ENCODE measurements around the gene PSMA1. TPM values are rescaled to one million over a fixed set of nuclear protein-coding genes. Genes with fewer than 3 reads are reported as not detected.
A peak's percentile ranks its signal among the peaks of the same experiment; 100 is the strongest.
"Not testable (repeated sequence)": the region's sequence is repeated elsewhere in the genome, so short reads cannot be mapped to it uniquely, and the experiment has no call there.

PSMA1 gene
- total RNA-seq, result 334 and 344 TPM in 2 replicates

DNA sequence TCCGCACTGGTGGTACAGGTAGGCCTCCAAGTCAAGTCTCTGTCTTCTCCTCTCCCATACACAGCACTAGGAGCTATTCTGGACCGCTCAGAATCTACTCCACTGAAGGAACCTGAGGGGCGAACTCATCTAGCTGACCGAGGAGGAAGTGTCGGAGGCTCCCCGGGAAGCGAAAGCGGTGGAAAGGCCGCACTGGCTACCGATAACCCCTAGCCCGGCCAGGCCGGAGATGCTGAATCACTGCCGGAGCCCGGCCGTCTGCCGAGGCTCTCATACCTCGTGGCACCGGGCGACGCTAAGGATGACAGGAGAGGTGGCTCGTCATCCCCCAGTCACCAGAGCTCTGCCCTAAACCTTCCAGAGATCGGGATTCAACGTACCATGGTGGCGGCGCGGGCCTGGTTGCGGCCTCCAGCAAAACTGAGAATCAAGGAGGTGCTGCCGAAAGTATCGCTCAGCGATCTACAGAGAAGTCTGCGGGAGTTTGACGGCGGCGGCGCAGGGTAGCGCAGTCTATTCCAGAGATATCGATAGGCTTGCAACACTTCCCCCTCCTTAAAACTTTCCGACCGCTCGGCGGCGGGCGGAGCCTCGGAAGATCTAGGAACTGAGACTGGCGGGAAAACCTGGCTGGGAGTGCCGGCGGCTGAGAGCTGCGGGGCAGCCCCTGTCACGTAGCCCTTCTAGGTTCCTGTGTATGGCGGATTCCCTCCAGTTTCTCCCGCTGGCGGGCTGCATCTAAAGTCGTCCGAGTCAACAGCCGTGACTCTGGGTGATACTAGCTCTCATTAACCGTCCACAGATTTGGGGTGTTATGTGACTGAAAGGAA lies at the start of gene PSMA1:
Gene PSMA1, minus strand, starts transcription at position 470 of the 830 bp plus-strand sequence. Its CDS starts 87 bp downstream, at position 383.
- no peaks in the 10 kb centered on the region for H3K27me3 Mint-ChIP-seq
- intact Hi-C loops (cut with micrococcal nuclease), result loop anchor here (1.0 to 10.0 kb wide), 9 partner anchors 17 to 555 kb away; partner anchors contain the start of gene CALCB
- peak within 1 kb of the TSS; percentile 96 for H3K4me3 Mint-ChIP-seq
- peak within 1 kb of the TSS; percentile 98 for H3K27ac Mint-ChIP-seq
- DNase-seq, result peak; percentile 98
- no peaks in the 10 kb centered on the region for H3K9me3 Mint-ChIP-seq
- H3K36me3 Mint-ChIP-seq (ENCODE audit: low read depth), result peaks cover 33% of the 10 kb centered on the region
- peaks cover 22% of the 10 kb centered on the region for H3K4me1 Mint-ChIP-seq

GRCh38 chr11:14569516-14569915 lies 49.3 kb upstream of the PSMA1 start:
- peak overlapping the region; percentile 7 for H3K4me3 Mint-ChIP-seq
- intact Hi-C loops (cut with micrococcal nuclease); H3K27ac Mint-ChIP-seq; H3K27me3 Mint-ChIP-seq: not testable (repeated sequence)
- H3K9me3 Mint-ChIP-seq, result peaks cover 27% of the 10 kb centered on the region
- H3K4me1 Mint-ChIP-seq, result peaks cover 57% of the 10 kb centered on the region
- peak; percentile 75 for DNase-seq
- peaks cover 91% of the 10 kb centered on the region for H3K36me3 Mint-ChIP-seq (ENCODE audit: low read depth)

DNA sequence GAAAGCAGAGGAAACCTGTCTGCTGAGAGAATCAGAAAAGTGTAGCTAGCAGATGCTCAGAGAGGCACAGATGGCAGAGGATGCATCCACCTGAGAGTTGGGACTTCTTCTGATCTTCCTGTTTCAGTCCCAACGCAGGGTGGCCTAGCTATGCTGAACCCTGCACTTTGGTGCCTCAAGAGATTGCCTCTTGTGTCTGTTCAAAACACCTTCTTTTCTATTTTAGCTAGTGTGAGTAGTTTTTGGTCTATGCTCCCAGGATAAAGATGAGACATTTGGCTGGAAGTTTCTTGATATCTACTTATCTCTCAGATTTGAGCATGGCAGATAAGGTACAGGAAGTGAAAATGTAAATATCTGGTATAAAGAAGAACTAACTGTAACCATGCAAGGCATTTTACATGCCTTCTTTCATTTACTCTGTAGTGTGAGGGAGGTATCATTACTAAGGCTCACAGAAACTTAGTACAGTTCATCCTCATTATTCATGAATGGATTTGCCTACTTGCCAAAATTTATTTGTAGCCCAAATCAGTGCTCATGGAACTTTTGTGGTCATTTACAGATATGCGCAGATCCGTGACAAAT lies 47.0 kb upstream of the PSMA1 start:
- intact Hi-C loops (cut with micrococcal nuclease), result no loop called here
- Mint-ChIP-seq H3K9me3 (peaks cover 21% of the 10 kb centered on the region), H3K36me3 (ENCODE audit: low read depth) (peaks cover 82% of the 10 kb centered on the region), H3K27me3 (no peaks in the 10 kb centered on the region), H3K27ac (no peak overlapping the region), H3K4me1 (peaks cover 53% of the 10 kb centered on the region), H3K4me3 (no peak overlapping the region)
- no peak for DNase-seq

DNA sequence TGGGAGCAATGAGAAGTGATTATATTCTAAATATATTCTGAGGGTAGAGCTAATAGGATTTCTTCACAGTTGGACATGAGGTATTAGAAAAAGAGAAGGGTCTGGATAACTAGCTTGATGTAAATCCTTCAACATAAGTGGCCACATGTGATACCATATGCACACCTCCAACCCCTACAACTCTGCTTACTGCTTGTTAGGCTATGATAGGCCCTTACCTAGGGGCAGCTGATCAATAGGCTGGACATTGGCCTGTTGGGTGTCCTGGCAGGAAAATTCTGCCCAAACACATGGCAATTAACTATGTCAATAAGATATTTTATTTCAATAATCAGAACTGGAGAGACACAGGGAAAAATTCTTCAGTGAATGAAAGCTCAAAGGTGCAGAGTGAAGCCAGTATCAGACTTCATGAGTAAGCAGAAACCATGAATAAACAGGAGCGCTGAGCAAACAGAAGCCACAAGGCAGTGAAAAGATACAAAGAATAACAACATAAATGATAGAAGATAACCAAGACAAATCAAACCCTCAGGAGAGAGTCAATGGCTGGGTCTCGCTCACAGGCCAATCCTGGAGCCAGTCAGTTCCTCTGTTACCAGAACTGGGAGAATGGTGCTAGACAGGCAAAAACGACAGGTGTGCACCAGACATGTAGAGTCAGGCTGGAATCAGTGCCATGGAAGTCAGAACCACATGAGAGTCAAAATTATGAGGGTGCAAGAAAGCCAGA lies 46.3 kb upstream of the PSMA1 start:
- Mint-ChIP-seq H3K36me3 (ENCODE audit: low read depth) (peaks cover 81% of the 10 kb centered on the region), H3K4me3 (no peak overlapping the region), H3K27me3 (no peaks in the 10 kb centered on the region), H3K9me3 (peaks cover 14% of the 10 kb centered on the region), H3K27ac (no peak overlapping the region), H3K4me1 (peaks cover 58% of the 10 kb centered on the region)
- DNase-seq, result no peak
- intact Hi-C loops (cut with micrococcal nuclease), result no loop called here

- no peaks in the 10 kb centered on the region for H3K27me3 Mint-ChIP-seq
- H3K36me3 Mint-ChIP-seq (ENCODE audit: low read depth), result peaks cover 76% of the 10 kb centered on the region
- DNase-seq, result no peak
- peaks cover 63% of the 10 kb centered on the region for H3K4me1 Mint-ChIP-seq
- intact Hi-C loops (cut with micrococcal nuclease), result no loop called here
- H3K9me3 Mint-ChIP-seq, result peaks cover 13% of the 10 kb centered on the region
- no peak overlapping the region for H3K27ac Mint-ChIP-seq
- H3K4me3 Mint-ChIP-seq, result no peak overlapping the region
Observed at GRCh38 chr11:14565845-14566244, 45.7 kb upstream of the PSMA1 start.

GRCh38 chr11:14555818-14556217 lies 35.6 kb upstream of the PSMA1 start:
- H3K36me3 Mint-ChIP-seq (ENCODE audit: low read depth), result peaks cover 48% of the 10 kb centered on the region
- H3K27me3 Mint-ChIP-seq, result no peaks in the 10 kb centered on the region

GRCh38 chr11:14554959-14555358 lies 34.8 kb upstream of the PSMA1 start:
- H3K36me3 Mint-ChIP-seq (ENCODE audit: low read depth), result peaks cover 46% of the 10 kb centered on the region
- H3K4me1 Mint-ChIP-seq, result peaks cover 52% of the 10 kb centered on the region
- H3K4me3 Mint-ChIP-seq, result peak overlapping the region; percentile 51
- intact Hi-C loops (cut with micrococcal nuclease), result loop anchor here (1.0 kb wide), 1 partner anchor 11 kb away; no protein-coding TSS in a partner anchor
- H3K27me3 Mint-ChIP-seq, result no peaks in the 10 kb centered on the region
- peaks cover 7% of the 10 kb centered on the region for H3K9me3 Mint-ChIP-seq
- peak overlapping the region; percentile 56 for H3K27ac Mint-ChIP-seq
- DNase-seq, result peak; percentile 83

More at GRCh38 chr11:14555818-14556217, 35.6 kb upstream of the PSMA1 start:
- intact Hi-C loops (cut with micrococcal nuclease), result loop anchor here (1.0 kb wide), 1 partner anchor 12 kb away; no protein-coding TSS in a partner anchor
- Mint-ChIP-seq H3K4me3 (peak overlapping the region; percentile 72), H3K9me3 (peaks cover 7% of the 10 kb centered on the region), H3K27ac (peak overlapping the region; percentile 92), H3K4me1 (peaks cover 54% of the 10 kb centered on the region)
- DNase-seq, result no peak

- Mint-ChIP-seq H3K27ac (no peak overlapping the region), H3K4me1 (peaks cover 42% of the 10 kb centered on the region), H3K36me3 (ENCODE audit: low read depth) (peaks cover 40% of the 10 kb centered on the region), H3K4me3 (no peak overlapping the region), H3K27me3 (no peaks in the 10 kb centered on the region), H3K9me3 (no peaks in the 10 kb centered on the region)
- intact Hi-C loops (cut with micrococcal nuclease), result no loop called here
- DNase-seq, result no peak
Observed at GRCh38 chr11:14552089-14552488, 31.9 kb upstream of the PSMA1 start.

DNA sequence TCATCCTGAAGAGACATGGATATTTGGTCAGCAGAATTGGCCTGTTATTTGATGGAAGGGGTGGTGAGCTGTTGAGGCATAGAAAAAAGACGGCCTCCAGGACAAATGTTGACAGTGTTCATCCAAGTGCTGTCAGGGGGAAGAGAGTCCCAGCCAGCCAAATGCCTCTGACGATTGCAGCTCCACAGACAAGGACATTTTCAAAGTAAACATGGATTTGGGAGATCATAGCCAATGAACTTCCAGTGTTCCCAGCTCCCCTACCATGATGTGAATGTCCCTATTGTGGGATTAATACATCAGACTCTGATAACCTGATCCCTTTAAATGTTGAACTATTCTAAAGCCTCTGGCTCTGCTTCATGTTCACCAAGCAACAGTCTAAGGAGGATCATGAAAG lies 31.2 kb upstream of the PSMA1 start:
- H3K9me3 Mint-ChIP-seq, result no peaks in the 10 kb centered on the region

DNA sequence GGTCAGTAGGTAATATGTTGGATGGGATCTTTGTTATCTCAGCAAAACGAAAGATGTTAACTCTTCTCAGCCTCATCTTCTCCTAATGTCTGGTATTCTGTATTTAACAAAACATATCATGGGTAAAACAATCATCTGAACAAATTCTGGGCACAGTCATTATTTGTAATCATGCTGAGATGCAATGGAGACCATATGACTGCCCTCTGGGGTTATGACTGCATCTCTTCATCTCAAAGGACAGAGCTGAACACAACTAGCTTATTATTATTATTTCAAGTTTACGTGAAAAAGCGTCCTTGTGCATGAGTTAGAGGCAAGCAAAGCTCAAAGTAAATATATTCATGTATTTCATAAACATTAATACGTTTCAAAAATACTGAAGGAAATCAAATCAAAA lies 29.7 kb upstream of the PSMA1 start:
- peaks cover 49% of the 10 kb centered on the region for H3K36me3 Mint-ChIP-seq (ENCODE audit: low read depth)
- peaks cover 43% of the 10 kb centered on the region for H3K4me1 Mint-ChIP-seq
- no peaks in the 10 kb centered on the region for H3K27me3 Mint-ChIP-seq
- no peak overlapping the region for H3K27ac Mint-ChIP-seq
- no peak for DNase-seq
- peaks cover under 1% of the 10 kb centered on the region for H3K9me3 Mint-ChIP-seq
- H3K4me3 Mint-ChIP-seq, result no peak overlapping the region
- intact Hi-C loops (cut with micrococcal nuclease), result no loop called here

More for the DNA sequence above, 31.2 kb upstream of the PSMA1 start:
- Mint-ChIP-seq H3K27ac (no peak overlapping the region), H3K4me3 (no peak overlapping the region), H3K4me1 (peaks cover 43% of the 10 kb centered on the region), H3K27me3 (no peaks in the 10 kb centered on the region), H3K36me3 (ENCODE audit: low read depth) (peaks cover 41% of the 10 kb centered on the region)
- intact Hi-C loops (cut with micrococcal nuclease), result no loop called here
- no peak for DNase-seq

- no peak for DNase-seq
- intact Hi-C loops (cut with micrococcal nuclease), result no loop called here
- Mint-ChIP-seq H3K36me3 (ENCODE audit: low read depth) (peaks cover 46% of the 10 kb centered on the region), H3K4me3 (no peak overlapping the region), H3K9me3 (peaks cover 4% of the 10 kb centered on the region), H3K4me1 (peaks cover 38% of the 10 kb centered on the region), H3K27ac (peak overlapping the region; percentile 3), H3K27me3 (no peaks in the 10 kb centered on the region)
Observed at GRCh38 chr11:14547440-14547839, 27.3 kb upstream of the PSMA1 start.

- H3K9me3 Mint-ChIP-seq, result peaks cover 4% of the 10 kb centered on the region
- DNase-seq, result no peak
- H3K36me3 Mint-ChIP-seq (ENCODE audit: low read depth), result peaks cover 44% of the 10 kb centered on the region
- H3K27me3 Mint-ChIP-seq, result no peaks in the 10 kb centered on the region
- no peak overlapping the region for H3K4me3 Mint-ChIP-seq
- intact Hi-C loops (cut with micrococcal nuclease), result no loop called here
- H3K4me1 Mint-ChIP-seq, result peaks cover 37% of the 10 kb centered on the region
- peak overlapping the region; percentile 84 for H3K27ac Mint-ChIP-seq
Observed at GRCh38 chr11:14546672-14547071, 26.5 kb upstream of the PSMA1 start.

DNA sequence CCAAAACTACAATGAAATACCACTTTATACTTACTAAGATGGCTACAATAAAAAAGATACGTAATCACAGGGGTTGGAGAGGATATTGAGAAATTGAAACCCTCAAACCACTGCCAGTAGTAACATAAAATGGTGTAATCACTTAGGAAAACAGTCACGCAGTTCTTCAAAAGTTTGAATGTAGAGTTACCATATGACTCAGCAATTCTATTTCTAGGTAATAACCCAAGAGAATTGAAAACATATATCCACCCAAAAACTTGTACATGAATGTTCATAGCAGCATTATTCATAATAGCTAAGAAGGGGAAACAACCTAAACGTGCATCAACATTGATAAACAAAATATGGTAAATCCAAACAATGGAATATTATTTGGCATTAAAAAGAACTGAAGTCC lies 24.4 kb upstream of the PSMA1 start:
- H3K4me3 Mint-ChIP-seq, result peak overlapping the region; percentile 61
- H3K9me3 Mint-ChIP-seq, result peaks cover 4% of the 10 kb centered on the region
- peaks cover 49% of the 10 kb centered on the region for H3K4me1 Mint-ChIP-seq
- H3K36me3 Mint-ChIP-seq (ENCODE audit: low read depth), result peaks cover 44% of the 10 kb centered on the region
- H3K27ac Mint-ChIP-seq, result peak overlapping the region; percentile 94
- no peaks in the 10 kb centered on the region for H3K27me3 Mint-ChIP-seq
- DNase-seq, result peak; percentile 65
- intact Hi-C loops (cut with micrococcal nuclease), result loop anchor here (1.0 to 5.0 kb wide), 6 partner anchors 11 to 238 kb away; partner anchors contain the start of gene PSMA1

Data from activated CD4-positive, alpha-beta T cell treated with anti-CD3 and anti-CD28 coated beads, Interleukin-2, amount 10 ng/mL, durations not matched to agents 24 days and 14 days (primary cell).